HG02763 (cell line): ENCODE measurements around the gene PRKCD.
A peak's percentile ranks its signal among the peaks of the same experiment; 100 is the strongest.

Experiments
- ATAC-seq: cut with Tn5 transposase; IDR thresholded peaks from one replicate; pipeline ENCODE4 v1.9.1; 2021; ENCODE audit warnings: mild to moderate bottlenecking, moderate library complexity; ENCODE audit not compliant: unreplicated experiment

PRKCD gene

GRCh38 chr3:53188136-53188685, 27.2 kb downstream of the PRKCD start:
- ATAC-seq, result no peak

GRCh38 chr3:53188720-53189119, 27.7 kb downstream of the PRKCD start:
- ATAC-seq, result no peak

DNA sequence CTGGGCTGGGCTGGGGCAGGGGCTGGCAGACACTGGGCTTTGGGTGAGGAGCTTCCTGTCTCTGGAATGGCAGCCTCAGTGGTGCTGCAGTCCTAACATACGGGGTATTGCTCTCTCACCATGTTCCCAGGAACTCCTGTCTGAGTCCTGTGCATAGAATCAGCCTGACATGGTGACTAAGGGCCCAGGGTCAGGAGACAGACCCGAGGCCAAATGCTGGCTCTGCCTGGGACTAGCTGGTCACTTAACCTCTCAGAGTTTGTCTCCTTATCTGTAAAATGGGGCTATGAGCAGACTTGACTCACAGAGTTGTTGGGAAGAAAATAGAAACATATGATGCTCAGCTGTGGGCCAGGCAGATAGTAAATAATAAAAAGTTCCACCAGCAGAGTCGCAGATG, 28.3 kb downstream of the PRKCD start:
- ATAC-seq, result no peak

DNA sequence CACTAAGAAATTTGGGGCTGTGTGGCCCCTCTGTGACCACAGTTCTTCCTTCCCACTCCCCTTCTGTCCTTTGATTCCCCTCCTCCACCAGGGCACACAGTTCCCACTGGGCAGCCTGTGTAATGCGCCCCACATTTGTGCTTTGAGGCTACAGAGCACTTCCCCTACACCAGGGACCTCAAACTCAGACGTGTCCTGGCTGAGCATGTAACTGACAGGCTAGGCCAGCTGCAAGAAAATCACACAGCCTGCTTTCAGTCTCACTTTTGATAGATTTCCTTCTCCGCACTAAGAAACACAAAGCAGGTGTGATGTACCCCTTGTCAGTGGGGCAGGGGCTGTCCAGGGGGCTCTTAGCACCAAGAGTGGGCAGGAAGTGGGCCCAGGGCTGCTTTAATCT, 29.6 kb downstream of the PRKCD start:
- ATAC-seq, result no peak

DNA sequence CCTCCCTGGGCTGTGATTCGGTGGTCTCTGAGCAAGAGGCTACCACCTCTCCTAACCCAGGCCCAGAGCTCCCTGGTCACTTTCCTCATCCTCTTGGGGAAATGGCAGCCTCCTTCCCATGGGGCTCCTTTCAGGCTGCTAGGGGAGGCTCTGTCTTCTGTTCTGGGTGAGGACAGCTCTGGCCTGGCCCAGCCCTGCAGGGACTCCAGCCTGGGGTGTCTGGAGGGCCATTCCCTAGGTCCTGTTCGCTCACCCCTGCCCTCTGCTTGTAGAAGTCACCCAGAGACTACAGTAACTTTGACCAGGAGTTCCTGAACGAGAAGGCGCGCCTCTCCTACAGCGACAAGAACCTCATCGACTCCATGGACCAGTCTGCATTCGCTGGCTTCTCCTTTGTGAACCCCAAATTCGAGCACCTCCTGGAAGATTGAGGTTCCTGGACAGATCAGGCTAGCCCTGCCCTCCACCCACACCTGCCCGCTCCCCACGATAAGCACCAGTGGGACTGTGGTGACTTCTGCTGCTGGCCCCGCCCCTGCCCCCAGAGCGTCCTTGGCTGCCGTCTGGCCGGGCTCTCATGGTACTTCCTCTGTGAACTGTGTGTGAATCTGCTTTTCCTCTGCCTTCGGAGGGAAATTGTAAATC, 30.9 kb downstream of the PRKCD start:
- ATAC-seq, result no peak

DNA sequence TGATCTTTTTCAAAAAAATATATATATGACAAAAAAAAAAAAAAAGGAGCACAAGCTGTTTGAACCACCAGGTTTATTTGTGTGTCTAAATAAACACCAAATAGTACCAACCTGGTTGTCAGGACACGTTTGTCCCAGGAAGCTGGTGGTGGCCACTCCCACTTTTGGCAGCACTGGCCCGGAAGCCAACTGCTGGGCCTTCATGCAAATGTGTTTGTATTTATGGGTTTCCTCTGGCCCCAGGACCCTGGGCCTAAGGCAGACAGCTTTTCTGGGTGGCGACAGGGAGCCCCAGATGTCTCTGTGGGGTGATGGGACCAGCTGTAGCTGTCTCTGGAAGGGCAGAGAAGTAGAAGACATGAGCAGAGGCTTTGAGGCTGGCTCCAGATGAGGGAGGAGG, 31.6 kb downstream of the PRKCD start:
- peak; percentile 50 for ATAC-seq

DNA sequence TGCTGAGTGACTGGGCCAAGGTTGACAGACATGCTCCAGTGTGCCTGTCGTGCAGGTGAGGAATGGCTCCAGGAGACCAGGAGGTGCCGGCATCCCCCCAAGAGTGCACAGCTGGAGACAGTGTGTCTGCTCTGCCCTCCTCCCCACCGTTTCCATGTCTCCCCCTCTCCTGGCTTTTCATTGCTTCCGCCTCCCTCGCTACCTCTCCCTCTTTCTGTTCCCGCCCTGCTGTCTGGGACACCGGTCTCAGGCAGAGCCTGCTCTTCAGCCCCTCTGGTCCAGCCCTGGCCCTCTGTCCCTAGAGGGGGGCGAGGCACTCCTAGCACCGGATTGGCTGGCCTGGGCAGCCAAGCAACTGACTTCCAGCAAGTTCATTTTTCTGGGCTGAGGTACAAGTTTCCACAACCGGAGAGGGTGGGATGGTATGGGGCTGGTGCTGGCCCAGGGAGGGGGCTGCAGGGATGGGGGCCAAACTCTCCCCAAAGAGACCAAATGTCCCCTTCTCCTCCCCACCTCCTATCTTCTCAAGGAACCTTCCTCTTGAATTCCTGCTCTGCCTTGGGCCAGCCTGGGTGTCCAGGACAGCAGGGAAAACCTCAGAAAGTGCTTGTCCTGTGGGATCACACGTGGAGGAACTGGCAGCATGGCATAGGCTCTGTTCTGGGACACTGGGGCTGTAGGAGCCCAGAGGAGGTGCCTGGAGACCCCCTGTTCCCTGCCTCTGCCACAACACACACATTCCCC, 32.6 kb downstream of the PRKCD start:
- ATAC-seq, result no peak

- ATAC-seq, result no peak
Observed at GRCh38 chr3:53194210-53195065, 33.4 kb downstream of the PRKCD start.

GRCh38 chr3:53195066-53195450, 34.0 kb downstream of the PRKCD start:
- ATAC-seq, result no peak

DNA sequence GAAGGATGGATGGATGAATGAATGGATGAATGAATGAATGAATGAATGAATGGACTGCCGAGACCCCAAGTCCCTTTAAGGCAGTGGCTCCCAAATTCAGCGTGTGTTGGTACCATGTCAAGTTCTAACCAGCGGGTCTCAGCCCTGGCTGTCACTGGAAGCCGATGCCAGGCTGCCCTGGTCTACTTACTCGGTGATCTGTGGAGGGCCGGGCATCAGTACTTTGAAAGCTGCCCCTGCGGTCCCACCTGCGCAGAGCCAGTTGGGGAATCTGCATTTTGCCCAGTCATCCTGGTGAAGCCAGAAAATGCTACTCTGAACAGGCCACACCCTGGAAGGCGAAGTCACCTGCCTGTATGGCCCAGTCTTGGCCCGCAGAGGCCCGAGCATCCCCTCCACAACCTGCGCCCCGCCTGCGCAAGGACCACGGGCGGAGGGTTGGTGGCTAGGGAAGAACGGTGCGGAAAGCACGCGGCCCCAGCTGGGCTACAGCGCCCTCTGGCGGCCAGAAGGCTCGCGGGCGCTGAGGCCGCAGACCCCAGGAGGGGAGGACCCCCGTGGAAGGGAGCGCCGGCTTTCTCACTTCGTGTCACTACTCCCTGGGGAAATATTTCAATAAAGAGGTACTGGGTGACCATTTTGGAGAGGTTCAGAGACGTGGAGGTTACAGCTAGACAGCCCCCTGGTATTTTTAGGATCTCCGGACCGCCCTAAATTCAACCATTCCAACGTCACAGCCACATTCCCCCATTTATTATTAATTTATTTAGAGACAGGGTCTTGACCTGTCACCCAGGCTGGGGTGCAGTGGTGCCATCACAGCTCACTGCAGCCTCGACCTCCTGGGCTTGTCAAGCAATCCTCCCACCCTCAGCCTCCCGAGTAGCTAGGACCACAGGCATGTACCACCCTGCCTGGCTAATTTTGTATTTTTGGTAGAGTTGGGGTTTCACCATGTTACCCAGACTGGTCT, 34.9 kb downstream of the PRKCD start:
- peak; percentile 37 for ATAC-seq

GRCh38 chr3:53196575-53197407, 35.8 kb downstream of the PRKCD start:
- no peak for ATAC-seq

DNA sequence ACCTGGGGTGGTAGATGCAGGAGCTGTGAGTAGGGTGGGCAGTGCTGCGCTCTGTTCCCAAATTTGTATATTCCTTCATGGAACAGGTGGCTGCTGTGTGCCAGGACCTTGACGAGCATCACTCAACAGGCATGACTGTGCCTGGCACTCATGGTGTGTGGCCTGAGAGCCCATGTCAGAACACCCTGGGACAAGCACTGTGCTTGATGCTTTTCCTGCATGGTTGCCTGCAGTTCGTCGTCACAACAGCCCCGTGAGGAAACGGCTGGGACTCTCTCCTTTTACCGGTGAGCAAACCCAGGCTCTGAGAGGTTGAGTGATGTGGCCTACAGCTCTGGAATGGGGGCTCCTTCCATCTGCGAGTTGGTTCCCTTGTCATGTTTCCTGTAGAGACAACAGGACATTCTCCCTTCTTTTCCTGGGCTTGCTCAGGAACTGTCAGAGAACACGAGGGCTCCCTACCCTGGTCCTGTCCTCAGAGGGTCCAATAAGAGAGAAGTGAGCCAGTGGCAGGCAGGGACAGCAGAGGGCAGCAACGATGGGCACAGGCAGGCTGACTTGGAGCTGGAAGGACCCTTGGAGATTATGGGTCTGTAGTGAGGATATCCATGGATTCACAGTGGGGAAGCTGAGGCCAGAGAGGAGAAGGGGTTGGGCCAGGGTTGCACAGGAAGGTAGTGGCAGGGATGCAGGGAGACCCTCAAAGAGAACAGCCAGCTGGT, 37.4 kb downstream of the PRKCD start:
- no peak for ATAC-seq

DNA sequence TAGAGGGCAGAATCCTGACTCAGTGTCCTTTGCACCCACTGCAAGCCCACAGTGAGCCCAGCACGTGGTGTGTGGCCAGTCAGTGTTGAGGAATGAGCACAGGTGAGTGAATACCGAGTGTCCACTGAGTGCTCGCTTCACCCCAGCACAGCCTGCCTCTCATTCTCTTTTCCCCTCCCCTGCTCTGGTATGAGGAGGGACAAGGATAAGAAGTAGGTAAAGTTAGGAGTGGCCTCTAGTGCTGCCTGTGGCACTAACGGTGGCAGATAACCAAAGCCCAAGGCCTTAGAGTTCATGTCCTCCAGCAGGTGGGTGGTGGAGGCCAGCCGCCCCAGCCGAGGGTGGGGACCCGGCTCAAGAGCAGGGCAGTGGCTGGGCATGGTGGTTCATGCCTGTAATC, 38.0 kb downstream of the PRKCD start:
- ATAC-seq, result no peak

DNA sequence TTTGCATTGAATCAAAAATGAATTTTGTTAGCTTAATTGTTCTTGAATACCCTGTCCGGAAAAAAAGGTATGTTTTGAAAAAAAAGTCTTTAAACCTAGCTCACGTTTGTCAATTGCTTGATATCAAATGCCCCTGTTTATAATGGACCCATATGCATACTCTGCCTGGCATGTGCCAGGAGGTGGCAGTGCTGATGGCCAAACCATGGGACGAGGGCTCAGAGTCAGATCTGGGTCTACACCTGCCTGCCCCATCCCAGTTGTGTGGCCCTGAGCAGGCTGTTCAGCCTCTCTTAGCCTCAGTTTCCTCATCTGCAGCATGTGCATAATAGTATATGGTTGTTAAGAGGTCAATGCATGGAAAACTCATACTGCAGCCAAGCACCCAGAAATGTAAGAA, 38.8 kb downstream of the PRKCD start:
- no peak for ATAC-seq

- ATAC-seq, result no peak
Observed at GRCh38 chr3:53200501-53201498, 39.8 kb downstream of the PRKCD start.

DNA sequence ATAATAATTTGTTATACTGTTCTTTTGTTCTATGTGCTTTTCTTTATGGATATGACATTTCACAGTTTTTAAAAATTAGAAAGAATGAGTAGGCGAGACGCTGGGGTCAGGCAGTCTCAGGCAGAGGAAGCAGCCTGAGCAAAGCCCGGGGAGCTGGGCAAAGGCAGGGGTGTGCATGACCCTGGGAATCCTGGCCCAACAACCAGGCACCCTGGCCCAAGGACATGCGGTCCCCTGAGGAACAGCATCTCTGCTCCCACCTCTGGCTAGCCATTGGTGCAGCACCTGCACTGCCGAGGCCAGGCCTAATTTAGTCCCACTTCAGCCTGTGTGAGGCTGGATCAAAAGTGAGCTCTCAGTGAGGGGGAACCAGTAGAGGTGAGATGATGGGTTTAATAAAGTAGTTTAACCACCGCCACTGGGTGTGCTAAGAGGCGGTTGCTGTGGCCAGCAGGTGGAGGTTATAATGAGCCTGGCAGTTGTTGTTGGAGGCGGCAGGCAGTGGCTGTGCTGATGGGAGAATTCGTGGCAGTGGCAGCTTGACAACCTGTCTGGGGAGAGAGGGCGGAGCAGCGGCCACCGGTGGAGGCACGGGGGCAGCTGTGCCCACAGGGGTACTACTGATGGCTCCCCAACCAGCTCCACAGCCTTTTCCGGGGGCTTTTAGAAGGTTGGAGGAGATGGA, 41.5 kb downstream of the PRKCD start:
- ATAC-seq, result no peak
